Subcutaneous adipose tissue (tissue), 4 donors: ENCODE results near the gene GRK4. TPM values are rescaled to one million over a fixed set of nuclear protein-coding genes. Genes with fewer than 3 reads are reported as not detected.

Source experiments
- total RNA-seq, 4 donors: library from RNA; depleted of rRNA; stranded (reverse); fragments of >200 nt; gene quantifications; one replicate each; pipeline ENCODE4 v1.1.0, GENCODE V29; 2016
- TF ChIP-seq, protein P1 (sequence below): fragments of 450-650 bp; IDR thresholded peaks from one replicate; pipeline ENCODE4 v1.5.1; 2016; ENCODE audit warnings: low read depth, mild to moderate bottlenecking, control low read depth, antibody characterized with exemption, moderate library complexity

Gene GRK4
- total RNA-seq, 4 donors from 2014 or later = 3.1 to 7.9 (median 3.7) TPM

DNA sequence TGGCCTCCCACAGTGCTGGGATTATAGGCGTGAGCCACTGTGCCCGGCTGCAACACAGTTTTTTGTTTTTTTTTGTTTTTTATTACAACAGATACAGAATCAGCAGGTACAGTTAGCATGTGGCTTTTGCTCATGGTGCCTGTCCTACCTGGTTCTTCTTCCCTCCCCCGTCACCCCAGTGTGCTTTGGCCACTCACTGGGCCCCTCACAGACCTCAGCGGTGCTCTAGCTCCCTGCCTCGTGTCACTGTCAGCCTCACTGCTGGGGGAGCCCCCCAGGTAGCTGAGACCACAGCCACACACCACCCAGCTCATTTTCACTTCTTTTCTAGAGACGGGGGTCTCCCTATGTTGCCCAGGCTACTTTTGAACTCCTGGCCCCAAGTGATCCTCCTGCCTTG is 72.3 kb downstream of the GRK4 start:
- TF ChIP-seq, protein P1, sequence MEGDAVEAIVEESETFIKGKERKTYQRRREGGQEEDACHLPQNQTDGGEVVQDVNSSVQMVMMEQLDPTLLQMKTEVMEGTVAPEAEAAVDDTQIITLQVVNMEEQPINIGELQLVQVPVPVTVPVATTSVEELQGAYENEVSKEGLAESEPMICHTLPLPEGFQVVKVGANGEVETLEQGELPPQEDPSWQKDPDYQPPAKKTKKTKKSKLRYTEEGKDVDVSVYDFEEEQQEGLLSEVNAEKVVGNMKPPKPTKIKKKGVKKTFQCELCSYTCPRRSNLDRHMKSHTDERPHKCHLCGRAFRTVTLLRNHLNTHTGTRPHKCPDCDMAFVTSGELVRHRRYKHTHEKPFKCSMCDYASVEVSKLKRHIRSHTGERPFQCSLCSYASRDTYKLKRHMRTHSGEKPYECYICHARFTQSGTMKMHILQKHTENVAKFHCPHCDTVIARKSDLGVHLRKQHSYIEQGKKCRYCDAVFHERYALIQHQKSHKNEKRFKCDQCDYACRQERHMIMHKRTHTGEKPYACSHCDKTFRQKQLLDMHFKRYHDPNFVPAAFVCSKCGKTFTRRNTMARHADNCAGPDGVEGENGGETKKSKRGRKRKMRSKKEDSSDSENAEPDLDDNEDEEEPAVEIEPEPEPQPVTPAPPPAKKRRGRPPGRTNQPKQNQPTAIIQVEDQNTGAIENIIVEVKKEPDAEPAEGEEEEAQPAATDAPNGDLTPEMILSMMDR = no peak

DNA sequence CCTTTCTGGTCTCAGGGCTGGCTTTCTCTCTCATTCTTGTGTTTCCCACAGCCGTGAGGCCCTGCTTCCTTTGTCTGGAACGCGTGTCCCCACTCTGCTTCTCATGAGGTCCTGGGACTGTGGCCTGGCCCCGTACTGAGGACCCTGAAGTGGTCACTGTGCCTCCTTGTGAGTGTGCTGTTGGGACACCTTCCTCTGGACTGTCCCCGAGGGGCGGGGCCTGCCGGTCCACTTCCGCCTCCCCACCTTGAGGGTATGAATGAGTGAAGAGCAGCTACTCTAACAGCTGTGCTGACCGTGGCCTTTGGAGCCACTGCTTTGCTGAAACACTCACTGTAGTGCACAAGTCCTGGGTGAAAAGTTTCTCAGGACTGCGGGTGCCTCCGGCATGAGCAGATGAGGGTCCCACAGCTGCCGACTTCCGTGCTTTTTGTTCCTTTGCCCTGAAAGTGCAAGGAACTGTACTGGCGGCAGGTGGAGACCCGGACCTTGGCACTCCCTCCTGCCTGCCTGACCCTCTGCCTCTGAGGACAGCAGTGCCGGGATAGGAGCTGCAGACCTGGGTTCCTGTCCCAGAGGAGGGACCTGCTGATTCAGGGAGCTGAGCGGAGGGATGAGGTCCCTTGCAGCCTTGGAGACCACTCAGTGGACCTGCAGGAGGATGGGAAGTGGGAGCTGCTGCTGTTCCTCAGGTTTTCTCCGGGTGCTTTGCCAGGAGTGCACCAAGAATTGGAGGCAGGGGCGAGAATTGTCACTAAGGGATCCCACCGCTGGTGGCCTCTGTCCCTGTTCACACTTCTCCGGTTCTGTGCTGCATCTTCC is 73.0 kb downstream of the GRK4 start:
- TF ChIP-seq, protein P1 = no peak

DNA sequence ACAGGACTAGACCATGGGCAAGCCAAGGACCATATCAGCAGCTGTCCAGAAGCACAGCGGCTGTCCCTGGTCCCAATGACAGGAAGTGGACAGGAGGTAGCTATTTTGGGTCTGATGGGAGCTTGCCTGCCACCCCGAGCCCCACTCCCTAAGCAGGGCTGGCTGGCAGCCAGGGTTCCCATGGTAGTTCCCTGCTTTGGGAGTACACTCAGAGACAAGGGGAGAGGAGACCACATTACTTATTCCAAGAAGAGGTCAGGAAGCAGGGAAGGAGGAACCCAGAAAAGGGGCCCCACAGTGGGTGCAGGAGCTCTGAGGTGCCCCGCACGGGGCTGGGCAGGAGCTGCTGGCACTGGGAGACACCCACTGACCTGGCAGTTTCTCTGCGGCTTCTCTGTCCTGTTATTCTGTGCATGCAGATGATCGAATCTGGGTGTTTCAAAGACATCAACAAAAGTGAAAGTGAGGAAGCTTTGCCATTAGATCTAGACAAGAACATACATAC is 74.6 kb downstream of the GRK4 start:
- TF ChIP-seq, protein P1 = no peak

DNA sequence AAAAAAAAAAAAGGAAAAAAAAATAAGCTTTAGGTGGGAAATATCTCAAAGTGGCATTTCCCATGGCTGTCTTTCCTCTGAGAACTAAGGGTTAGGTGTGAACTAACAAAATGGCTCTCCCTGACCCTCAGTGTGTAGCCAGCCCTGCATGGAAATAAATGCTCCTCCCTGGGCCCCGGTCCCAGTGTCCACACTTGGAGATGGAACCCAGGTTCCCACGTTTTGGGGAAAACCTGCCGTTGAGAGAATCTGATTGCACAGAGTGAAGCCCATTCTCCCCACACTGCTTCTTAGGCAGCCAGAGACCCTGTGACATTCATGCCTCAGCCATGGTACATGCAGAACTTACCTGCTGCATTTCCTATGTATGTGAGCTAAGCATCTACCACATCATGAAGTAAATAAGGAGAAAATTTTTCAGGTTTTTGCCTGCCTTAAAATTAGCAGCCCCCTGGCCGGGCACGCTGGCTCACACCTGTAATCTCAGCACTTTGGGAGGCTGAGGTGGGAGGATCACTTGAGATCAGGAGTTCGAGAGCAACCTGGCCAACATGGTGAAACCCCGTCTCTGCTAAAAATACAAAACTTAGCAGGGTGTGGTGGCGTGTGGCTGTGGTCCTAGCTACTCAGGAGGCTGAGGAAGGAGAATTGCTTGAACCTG is 76.5 kb downstream of the GRK4 start:
- TF ChIP-seq, protein P1 = no peak

DNA sequence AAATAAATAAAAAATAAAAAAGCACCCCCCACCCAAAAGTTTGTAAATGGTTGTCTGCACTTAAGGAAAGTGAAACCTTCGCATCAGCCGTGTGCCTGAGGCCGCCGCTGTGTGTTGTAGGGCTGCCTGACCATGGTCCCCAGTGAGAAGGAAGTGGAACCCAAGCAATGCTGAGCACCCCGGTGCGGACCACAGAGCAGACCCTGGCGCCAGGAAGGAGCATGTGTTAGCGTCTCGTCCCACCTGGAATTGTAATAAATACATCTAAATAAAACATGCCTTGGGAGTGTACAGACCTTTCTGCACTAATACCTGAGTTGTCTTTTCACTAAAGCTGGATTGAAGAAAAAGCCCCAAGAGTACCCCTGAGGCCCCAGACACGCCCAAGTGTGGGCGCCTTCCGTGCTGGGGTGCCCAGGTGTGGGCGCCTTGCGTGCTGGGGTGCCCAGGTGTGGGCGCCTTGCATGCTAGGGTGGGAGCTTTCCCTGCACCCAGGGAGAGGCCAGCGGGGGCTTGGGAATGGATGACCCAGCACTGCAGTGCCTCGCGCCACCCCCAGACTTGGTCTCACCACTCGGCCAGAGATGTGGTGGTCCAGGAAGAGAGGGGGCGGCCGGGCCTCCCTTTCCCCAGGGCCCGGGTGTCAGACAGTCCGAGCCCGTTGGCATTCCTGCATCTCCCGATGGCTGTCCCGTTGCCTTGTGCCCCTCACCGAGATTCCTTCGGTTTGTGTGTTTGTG is 77.3 kb downstream of the GRK4 start:
- TF ChIP-seq, protein P1 = no peak

DNA sequence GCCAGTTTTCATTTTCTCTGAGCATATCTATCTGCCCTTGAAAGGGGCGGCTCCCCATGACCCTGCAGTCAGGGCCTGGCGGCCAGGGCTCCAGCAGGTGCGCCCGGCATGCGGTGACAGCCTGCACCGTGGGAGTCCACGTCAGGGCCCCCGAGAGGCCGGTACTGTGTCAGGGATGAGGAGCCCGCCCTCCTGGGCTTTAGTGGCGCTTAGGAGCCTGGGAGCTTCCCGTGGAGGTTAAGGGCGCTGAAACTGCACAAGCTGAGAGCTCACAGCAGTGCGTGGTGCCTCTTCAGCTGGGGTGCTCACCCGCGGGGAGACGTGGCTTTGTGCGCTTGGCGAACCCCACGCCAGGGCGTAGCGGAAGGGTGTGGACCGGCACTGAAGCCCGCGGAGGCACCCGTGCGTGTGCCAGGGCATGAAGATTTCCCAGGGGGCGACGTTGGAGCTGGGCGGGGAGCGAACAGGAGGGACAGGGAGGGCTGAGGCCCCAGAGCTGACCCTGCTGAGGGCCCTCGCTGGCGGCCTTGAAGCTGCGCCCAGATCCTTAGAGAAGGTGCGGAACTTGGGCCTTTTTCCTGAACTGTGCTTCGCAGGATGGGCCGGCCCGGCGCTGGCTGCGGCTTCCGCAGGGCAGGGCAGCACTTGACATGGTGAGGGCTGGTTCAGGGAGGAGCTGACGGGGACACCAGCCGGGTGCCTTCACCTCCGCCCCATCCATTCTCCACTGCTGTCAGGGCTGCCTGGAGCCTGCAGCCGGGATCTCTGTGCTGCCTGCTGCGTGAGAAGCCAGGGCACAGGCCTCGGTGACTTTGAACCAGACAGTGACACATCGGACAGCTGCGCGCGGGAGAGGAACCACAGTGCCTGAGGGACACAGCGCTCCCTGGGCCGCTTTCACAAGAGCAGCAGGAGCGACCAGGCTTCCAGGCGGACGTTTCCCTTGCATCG is 78.1 kb downstream of the GRK4 start:
- TF ChIP-seq, protein P1 = no peak
